ENCODE measurements around the gene PEPD. TPM values are rescaled to one million over a fixed set of nuclear protein-coding genes. Genes with fewer than 3 reads are reported as not detected.
A peak's percentile ranks its signal among the peaks of the same experiment; 100 is the strongest.

The PEPD gene
- total RNA-seq, 2 experiments from 2014 or later = 17.5 to 23.0 TPM

GRCh38 chr19:33464010-33464732, 57.4 kb downstream of the PEPD start:
- H3K27ac Mint-ChIP-seq = no peak overlapping the region
- no peak for TF ChIP-seq CTCF (IDR thresholded peaks at IDR 0.05)
- no peak for ATAC-seq (ENCODE audit: poor library complexity)

GRCh38 chr19:33463199-33463598, 58.4 kb downstream of the PEPD start:
- no peak for TF ChIP-seq CTCF (IDR thresholded peaks at IDR 0.05)
- H3K27ac ChIP-seq (ENCODE audit: low read depth in 1 of 2, low read length in 2 of 2) = no peak overlapping the region
- intact Hi-C loops (cut with DNase I, micrococcal nuclease) = no loop called here
- Mint-ChIP-seq H3K4me1 (ENCODE audit: low read depth) (no peaks in the 10 kb centered on the region), H3K9me3 (no peaks in the 10 kb centered on the region), H3K36me3 (ENCODE audit: low read depth) (peaks cover 25% of the 10 kb centered on the region), H3K27me3 (no peaks in the 10 kb centered on the region), H3K27ac (no peak overlapping the region), H3K4me3 (no peak overlapping the region)
- POLR2A ChIA-PET = no interaction called here
- CTCF ChIA-PET = no interaction called here
- H3K4me3 ChIP-seq (ENCODE audit: low read length) = no peak overlapping the region
- DNase-seq (no peak), ATAC-seq (ENCODE audit: poor library complexity) (no peak)
- no peaks in the 10 kb centered on the region for H3K9me3 ChIP-seq (ENCODE audit: control insufficient read depth in 1 of 2, insufficient read depth in 1 of 2, low read length in 2 of 2)
- peaks cover 7% of the 10 kb centered on the region for H3K36me3 ChIP-seq (ENCODE audit: insufficient read depth, low read length)
- H3K4me1 ChIP-seq (ENCODE audit: insufficient read depth, low read length) = no peaks in the 10 kb centered on the region
- no peaks in the 10 kb centered on the region for H3K27me3 ChIP-seq (ENCODE audit: control insufficient read depth in 1 of 2, insufficient read depth in 2 of 2, low read length in 2 of 2)

More at GRCh38 chr19:33464010-33464732, 57.4 kb downstream of the PEPD start:
- Mint-ChIP-seq H3K27me3 (no peaks in the 10 kb centered on the region), H3K4me1 (ENCODE audit: low read depth) (no peaks in the 10 kb centered on the region), H3K36me3 (ENCODE audit: low read depth) (peaks cover 25% of the 10 kb centered on the region), H3K4me3 (no peak overlapping the region), H3K9me3 (no peaks in the 10 kb centered on the region)
- H3K27ac ChIP-seq (ENCODE audit: low read depth in 1 of 2, low read length in 2 of 2) = no peak overlapping the region
- no peaks in the 10 kb centered on the region for H3K27me3 ChIP-seq (ENCODE audit: control insufficient read depth in 1 of 2, insufficient read depth in 2 of 2, low read length in 2 of 2)
- ChIA-PET CTCF (no interaction called here), POLR2A (no interaction called here)
- intact Hi-C loops (cut with DNase I, micrococcal nuclease) = no loop called here
- H3K36me3 ChIP-seq (ENCODE audit: insufficient read depth, low read length) = peaks cover 7% of the 10 kb centered on the region
- DNase-seq = peak in 1 of 14 experiments; percentile 15
- no peaks in the 10 kb centered on the region for H3K4me1 ChIP-seq (ENCODE audit: insufficient read depth, low read length)
- H3K4me3 ChIP-seq (ENCODE audit: low read length) = no peak overlapping the region
- no peaks in the 10 kb centered on the region for H3K9me3 ChIP-seq (ENCODE audit: control insufficient read depth in 1 of 2, insufficient read depth in 1 of 2, low read length in 2 of 2)

- H3K27ac Mint-ChIP-seq = no peak overlapping the region
- H3K4me3 Mint-ChIP-seq = no peak overlapping the region
- Histone ChIP-seq H3K27ac (ENCODE audit: low read depth in 1 of 2, low read length in 2 of 2) (no peak overlapping the region), H3K9me3 (ENCODE audit: control insufficient read depth in 1 of 2, insufficient read depth in 1 of 2, low read length in 2 of 2) (no peaks in the 10 kb centered on the region), H3K4me3 (ENCODE audit: low read length) (no peak overlapping the region), H3K4me1 (ENCODE audit: insufficient read depth, low read length) (no peaks in the 10 kb centered on the region), H3K27me3 (ENCODE audit: control insufficient read depth in 1 of 2, insufficient read depth in 2 of 2, low read length in 2 of 2) (no peaks in the 10 kb centered on the region), H3K36me3 (ENCODE audit: insufficient read depth, low read length) (peaks cover 7% of the 10 kb centered on the region)
- CTCF ChIA-PET = no interaction called here
- TF ChIP-seq CTCF (IDR thresholded peaks at IDR 0.05) = no peak
- no peaks in the 10 kb centered on the region for H3K27me3 Mint-ChIP-seq
- H3K4me1 Mint-ChIP-seq (ENCODE audit: low read depth) = no peaks in the 10 kb centered on the region
- intact Hi-C loops (cut with DNase I, micrococcal nuclease) = no loop called here
- POLR2A ChIA-PET = no interaction called here
- DNase-seq = peak in 1 of 14 experiments; percentile 23
- peaks cover 25% of the 10 kb centered on the region for H3K36me3 Mint-ChIP-seq (ENCODE audit: low read depth)
- H3K9me3 Mint-ChIP-seq = no peaks in the 10 kb centered on the region
- ATAC-seq (ENCODE audit: poor library complexity) = no peak
Measured at GRCh38 chr19:33462112-33462791, 59.3 kb downstream of the PEPD start.

Measured in CD4-positive, alpha-beta T cell (primary cell).